Large intestine (tissue), 3 donors: ENCODE results near the gene DAGLB. TPM values are rescaled to one million over a fixed set of nuclear protein-coding genes. Genes with fewer than 3 reads are reported as not detected.

ENCODE experiments used
- DNase-seq, 2 donors: peaks; one replicate each; pipeline versions ENCODE4 v3.0.0 to v3.0.0-alpha.2; 2013
- H3K27ac ChIP-seq: one replicate; pipeline ENCODE4 v1.5.1; 2013; ENCODE audit warnings: low read length
- H3K27me3 ChIP-seq: 2 replicates; pipeline ENCODE4 v1.6.1; 2013; ENCODE audit warnings: low read length; ENCODE audit not compliant: control insufficient read depth, insufficient read depth
- H3K36me3 ChIP-seq: 2 replicates; pipeline ENCODE4 v1.6.1; 2013; ENCODE audit warnings: low read length; ENCODE audit not compliant: control insufficient read depth, insufficient read depth
- H3K4me1 ChIP-seq: one replicate; pipeline ENCODE4 v1.6.1; 2013; ENCODE audit warnings: low read length; ENCODE audit not compliant: control insufficient read depth, insufficient read depth
- H3K4me3 ChIP-seq: one replicate; pipeline ENCODE4 v1.5.1; 2013; ENCODE audit warnings: low read length
- H3K9me3 ChIP-seq: one replicate; pipeline ENCODE4 v1.6.1; 2013; ENCODE audit warnings: mild to moderate bottlenecking, low read depth, low read length, moderate library complexity; ENCODE audit not compliant: control insufficient read depth
- WGBS: methylation state at CpG from one replicate; pipeline ENCODE4 v1.1.5; 2013; ENCODE audit warnings: low lambda C conversion rate; ENCODE audit not compliant: insufficient coverage; 5-methylcytosine and 5-hydroxymethylcytosine counted together
- polyA plus RNA-seq: library from polyadenylated mRNA; unstranded; fragments of 120-200 nt; gene quantifications from one replicate; pipeline ENCODE4 v1.2.1, GENCODE V29; 2013

DAGLB gene
- polyA plus RNA-seq, 1 donor: 15.3 TPM

GRCh38 chr7:6367701-6368211, 80.0 kb downstream of the DAGLB start:
- no CpG with 5 or more reads among the region's 4 CpGs for WGBS
- H3K27ac ChIP-seq: peak overlapping the region; percentile 98
- no peaks in the 10 kb centered on the region for H3K36me3 ChIP-seq
- peaks cover 34% of the 10 kb centered on the region for H3K4me1 ChIP-seq
- H3K9me3 ChIP-seq: no peaks in the 10 kb centered on the region
- DNase-seq: peak; percentile 43 to 82
- H3K27me3 ChIP-seq: no peaks in the 10 kb centered on the region
- H3K4me3 ChIP-seq: peak overlapping the region; percentile 9

GRCh38 chr7:6365451-6365850, 82.3 kb downstream of the DAGLB start:
- DNase-seq: no peak
- no CpG with 5 or more reads among the region's 5 CpGs for WGBS
- no peaks in the 10 kb centered on the region for H3K36me3 ChIP-seq
- H3K4me3 ChIP-seq: no peak overlapping the region
- no peaks in the 10 kb centered on the region for H3K27me3 ChIP-seq
- H3K4me1 ChIP-seq: peaks cover 35% of the 10 kb centered on the region
- no peaks in the 10 kb centered on the region for H3K9me3 ChIP-seq
- H3K27ac ChIP-seq: no peak overlapping the region

GRCh38 chr7:6360841-6361240, 86.9 kb downstream of the DAGLB start:
- 57% methylated on average over 1 of the region's 5 CpGs for WGBS
- H3K27me3 ChIP-seq: no peaks in the 10 kb centered on the region
- no peak overlapping the region for H3K27ac ChIP-seq
- H3K9me3 ChIP-seq: no peaks in the 10 kb centered on the region
- H3K4me1 ChIP-seq: peaks cover 19% of the 10 kb centered on the region
- no peaks in the 10 kb centered on the region for H3K36me3 ChIP-seq
- no peak for DNase-seq
- H3K4me3 ChIP-seq: no peak overlapping the region

- no peaks in the 10 kb centered on the region for H3K9me3 ChIP-seq
- H3K27me3 ChIP-seq: no peaks in the 10 kb centered on the region
- no peaks in the 10 kb centered on the region for H3K36me3 ChIP-seq
- peaks cover 14% of the 10 kb centered on the region for H3K4me1 ChIP-seq
- DNase-seq: no peak
- no CpG with 5 or more reads among the region's 2 CpGs for WGBS
- no peak overlapping the region for H3K27ac ChIP-seq
- H3K4me3 ChIP-seq: no peak overlapping the region
Observed at GRCh38 chr7:6359734-6360133, 88.0 kb downstream of the DAGLB start.

Other genes starting within 250 kb of the DAGLB start
- gene CYTH3, start 175.3 kb downstream of the DAGLB start, polyA plus RNA-seq: 30.9 TPM
- gene FAM220A, start 99.0 kb downstream of the DAGLB start, polyA plus RNA-seq: 12.3 TPM
- gene RAC1, start 73.4 kb downstream of the DAGLB start, polyA plus RNA-seq: 206 TPM
- 272 TPM for gene KDELR2, start 36.2 kb upstream of the DAGLB start, polyA plus RNA-seq
- 0.88 TPM for gene GRID2IP, start 103.5 kb upstream of the DAGLB start, polyA plus RNA-seq
- gene ZDHHC4, start 129.5 kb upstream of the DAGLB start, polyA plus RNA-seq: 65.4 TPM
- gene INTS15, start 142.1 kb upstream of the DAGLB start, polyA plus RNA-seq: 28.6 TPM
- gene ZNF853, start 167.7 kb upstream of the DAGLB start, polyA plus RNA-seq: 5.7 TPM
- 35.0 TPM for gene ZNF316, start 189.4 kb upstream of the DAGLB start, polyA plus RNA-seq